PFSK-1 (cell line): ENCODE measurements around the gene SEC14L2.

Experiments used
- POLR2AphosphoS5 ChIP-seq: IDR thresholded peaks from 2 replicates; pipeline ENCODE4 v1.6.1; 2012; ENCODE audit warnings: low read depth, mild to moderate bottlenecking, control low read depth, low read length, moderate library complexity
- REST ChIP-seq, 2 experiments: IDR thresholded peaks; 2 replicates each; pipeline versions ENCODE4 v1.6.1 to v1.8.0; 2011 to 2012; ENCODE audit warnings: low read depth in 2 of 2, low read length in 2 of 2, control low read depth in 1 of 2, inconsistent platforms in 1 of 2, mild to moderate bottlenecking in 1 of 2, moderate library complexity in 1 of 2; ENCODE audit not compliant: insufficient read depth in 1 of 2
- TAF1 ChIP-seq: IDR thresholded peaks from 2 replicates; pipeline ENCODE4 v1.6.1; 2012; ENCODE audit warnings: low read length, control low read depth, borderline replicate concordance; ENCODE audit not compliant: insufficient read depth

- no peak for TF ChIP-seq POLR2AphosphoS5
- no peak for TF ChIP-seq TAF1
- no peak for TF ChIP-seq REST (IDR thresholded peaks at IDR 0.05; ENCODE audit: insufficient read depth in 1 of 2, low read depth in 2 of 2, low read length in 2 of 2)
Observed at GRCh38 chr22:30371981-30372380, 24.8 kb upstream of the SEC14L2 start.
